HG02840 (cell line): ENCODE measurements around the gene TMEM108.

Source experiments
- ATAC-seq: cut with Tn5 transposase; IDR thresholded peaks from one replicate; pipeline ENCODE4 v1.9.1; 2021; ENCODE audit warnings: mild to moderate bottlenecking, moderate library complexity, moderate number of reproducible peaks; ENCODE audit not compliant: unreplicated experiment, low FRiP score

The TMEM108 gene

GRCh38 chr3:133374708-133375402, 336.7 kb downstream of the TMEM108 start:
- no peak for ATAC-seq

DNA sequence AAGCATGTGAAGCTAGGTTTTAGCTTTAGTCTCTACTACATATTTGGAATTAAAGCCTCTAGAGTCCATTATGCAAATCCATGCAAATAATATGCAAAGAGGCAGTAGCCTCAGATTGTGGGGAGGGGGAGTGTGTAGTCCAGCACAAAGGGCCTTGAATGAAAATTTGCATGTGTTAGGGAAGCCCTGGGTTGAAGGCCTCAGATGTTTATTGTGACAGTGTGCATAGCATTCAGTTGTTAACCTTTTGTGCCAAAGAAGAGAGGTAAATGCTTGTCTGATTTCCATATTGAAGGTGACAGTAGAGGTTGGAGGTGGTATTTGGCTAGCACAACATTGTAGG, 337.2 kb downstream of the TMEM108 start:
- no peak for ATAC-seq

DNA sequence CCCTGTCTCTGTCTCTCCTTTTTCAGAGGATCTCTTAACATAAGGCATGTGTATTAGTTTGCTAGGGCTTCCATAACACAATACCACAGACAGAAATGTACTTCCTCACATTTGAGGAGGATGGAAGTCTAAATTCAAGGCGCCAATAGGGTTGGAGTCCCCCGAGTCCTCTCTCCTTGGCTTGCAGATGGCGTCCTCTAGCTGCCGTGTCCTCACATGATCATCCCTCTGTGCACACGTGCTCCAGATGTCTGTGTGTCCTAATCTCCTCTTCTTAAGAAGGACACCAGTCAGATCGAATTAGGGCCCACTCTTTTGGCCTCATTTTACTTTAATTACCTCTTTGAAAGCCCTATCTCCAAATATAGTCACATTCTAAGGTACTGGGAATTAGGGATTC, 338.6 kb downstream of the TMEM108 start:
- no peak for ATAC-seq

DNA sequence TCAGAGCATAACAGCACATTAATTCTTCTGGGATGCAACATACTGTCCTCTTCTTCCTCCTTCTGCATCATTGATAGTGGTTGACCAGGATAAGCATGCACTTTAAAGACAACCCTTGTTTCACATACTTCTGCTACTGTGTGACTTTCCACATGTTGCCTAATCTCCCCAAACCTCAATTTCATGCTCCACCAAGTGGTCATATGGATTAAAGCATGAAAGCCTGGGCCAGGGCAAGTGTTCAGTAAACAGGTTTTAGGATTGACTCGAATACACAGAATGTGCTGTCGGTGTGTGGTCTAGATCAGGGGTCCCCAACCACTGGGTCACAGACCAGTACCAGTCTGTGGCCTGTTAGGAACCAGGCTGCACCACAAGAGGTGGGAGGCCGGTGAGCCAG, 339.2 kb downstream of the TMEM108 start:
- no peak for ATAC-seq

DNA sequence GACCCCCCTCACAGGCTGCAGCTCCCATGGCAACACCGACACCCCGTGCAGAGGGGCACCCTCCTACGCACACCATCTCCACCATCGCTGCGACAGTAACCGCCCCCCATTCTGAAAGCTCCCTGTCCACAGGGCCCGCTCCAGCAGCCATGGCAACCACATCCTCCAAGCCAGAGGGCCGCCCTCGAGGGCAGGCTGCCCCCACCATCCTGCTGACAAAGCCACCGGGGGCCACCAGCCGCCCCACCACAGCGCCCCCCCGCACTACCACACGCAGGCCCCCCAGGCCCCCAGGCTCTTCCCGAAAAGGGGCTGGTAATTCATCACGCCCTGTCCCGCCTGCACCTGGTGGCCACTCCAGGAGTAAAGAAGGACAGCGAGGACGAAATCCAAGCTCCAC, 341.7 kb downstream of the TMEM108 start:
- no peak for ATAC-seq

GRCh38 chr3:133380481-133381225, 342.5 kb downstream of the TMEM108 start:
- no peak for ATAC-seq

DNA sequence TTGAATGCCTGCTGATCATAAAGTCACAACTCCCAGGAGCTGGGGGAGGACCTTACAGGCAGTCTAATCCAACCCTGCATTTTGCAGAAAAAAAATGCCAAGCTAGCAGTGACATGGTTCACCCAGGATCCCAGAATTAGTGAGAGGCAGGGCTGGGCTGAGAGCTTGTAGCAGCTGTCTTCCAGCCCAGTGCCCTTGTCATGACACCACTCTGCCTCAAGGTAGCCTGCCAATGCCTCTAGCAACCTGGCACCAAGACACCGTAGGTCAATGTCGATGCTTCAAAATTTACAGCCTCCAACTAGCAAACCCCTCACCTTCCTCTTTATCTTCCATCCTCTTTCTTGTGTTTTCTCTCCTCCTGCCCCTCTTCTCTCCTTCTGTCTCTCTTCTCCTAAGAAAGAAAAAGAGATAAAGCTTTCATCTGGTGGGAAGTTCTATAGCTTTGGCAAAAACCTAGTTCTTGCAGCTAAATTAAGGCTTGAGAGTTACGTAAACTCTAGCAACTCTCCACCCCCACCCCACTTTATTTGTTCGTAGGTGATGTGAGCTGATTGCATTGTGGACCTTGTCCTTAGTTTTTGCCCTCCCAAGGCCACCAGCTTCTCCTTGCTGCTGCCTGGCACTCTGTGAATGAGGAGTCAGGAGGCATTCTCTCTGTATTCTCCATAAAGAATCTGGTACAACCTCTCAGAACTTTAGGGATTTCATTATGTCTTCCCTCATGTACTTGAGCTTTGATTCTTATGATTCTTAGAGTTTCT, 343.3 kb downstream of the TMEM108 start:
- no peak for ATAC-seq

DNA sequence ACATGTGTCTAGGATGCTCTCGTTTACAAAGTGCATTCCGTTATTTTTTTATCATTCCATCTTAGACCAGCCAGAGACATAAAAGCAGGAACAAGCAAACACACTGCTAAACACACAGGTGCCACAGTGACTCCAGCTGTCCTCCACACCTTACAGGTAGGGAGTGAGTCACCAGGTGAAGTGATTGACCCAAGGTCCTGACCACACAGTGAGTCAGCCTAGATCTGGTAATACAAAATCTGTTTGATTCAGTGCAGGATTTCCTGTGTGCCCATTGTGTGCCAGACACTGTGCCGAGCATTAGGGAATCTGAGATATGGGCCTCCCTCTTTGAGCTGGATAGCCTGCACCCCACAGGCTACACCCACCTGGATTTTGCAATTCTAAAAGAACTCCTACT, 345.0 kb downstream of the TMEM108 start:
- no peak for ATAC-seq

DNA sequence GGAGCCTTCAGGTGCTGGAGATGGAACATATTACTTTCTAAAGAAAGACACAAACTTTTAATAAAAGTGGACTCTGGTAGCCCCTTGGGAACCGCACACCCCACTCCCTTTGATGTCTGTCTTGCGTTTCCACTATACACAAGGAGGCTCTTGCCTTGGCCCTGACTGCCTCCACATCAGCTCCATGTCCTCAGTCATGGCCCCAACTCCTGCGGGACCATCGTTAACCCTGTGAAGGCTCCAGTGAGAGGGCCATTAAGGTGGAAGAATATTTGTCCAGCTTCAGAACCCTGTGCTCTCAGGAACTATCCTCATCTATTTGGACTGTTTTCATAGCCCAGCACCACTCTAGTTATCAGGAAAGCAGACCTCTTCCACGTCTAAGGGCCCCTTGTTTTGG, 345.6 kb downstream of the TMEM108 start:
- ATAC-seq = no peak

DNA sequence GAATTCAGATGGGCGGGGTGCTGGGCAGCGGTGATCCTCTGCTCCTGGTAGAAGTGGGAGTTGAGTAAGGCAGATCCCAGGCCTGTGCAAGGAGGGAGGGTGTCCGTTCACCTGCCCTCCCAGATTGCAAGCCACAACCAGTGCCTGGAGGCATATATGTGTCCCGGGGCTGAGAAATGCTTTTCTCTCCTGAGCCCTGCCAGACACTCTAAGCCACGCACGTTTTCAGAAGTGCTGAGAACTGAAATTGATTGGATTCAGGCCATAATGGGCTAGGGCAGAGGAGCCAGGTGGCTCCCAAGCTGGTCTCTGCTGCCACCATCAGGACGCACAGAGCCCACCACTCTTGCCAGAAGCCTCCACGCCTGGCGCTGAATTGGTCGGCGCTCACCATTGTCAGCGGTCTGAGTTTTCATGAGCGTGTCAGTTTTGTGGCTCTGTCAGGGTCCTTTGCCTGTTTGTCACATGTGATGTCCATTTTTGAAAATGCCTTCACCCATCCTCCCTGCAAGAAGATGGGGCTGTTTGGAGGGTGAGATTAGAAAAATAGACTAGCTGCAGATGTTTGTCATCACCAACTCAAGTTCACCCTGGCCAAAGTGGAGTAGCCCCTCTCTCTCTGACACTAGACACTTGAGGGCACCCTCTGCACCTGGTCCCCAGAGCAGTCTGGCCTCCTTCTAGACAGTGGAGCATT, 346.3 kb downstream of the TMEM108 start:
- ATAC-seq = no peak

DNA sequence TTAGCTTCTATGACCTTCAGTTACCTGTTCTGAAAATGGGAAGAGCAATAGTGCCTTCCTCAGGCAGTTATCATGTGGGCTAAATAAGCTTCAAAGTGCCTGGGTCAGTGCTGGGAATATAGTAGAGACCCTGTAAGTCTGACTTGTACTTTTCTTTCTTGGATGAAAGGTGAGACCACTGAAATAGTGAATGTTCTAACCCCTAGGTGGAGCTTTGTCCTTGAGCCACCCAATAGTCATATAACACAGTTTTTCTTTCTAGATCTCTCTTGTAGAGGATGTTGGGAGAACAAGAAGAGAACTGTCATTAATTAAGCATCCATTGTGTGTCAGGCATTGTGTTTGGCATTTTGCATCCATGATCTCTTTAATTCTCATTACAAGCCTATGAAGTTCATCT, 348.7 kb downstream of the TMEM108 start:
- ATAC-seq = no peak

DNA sequence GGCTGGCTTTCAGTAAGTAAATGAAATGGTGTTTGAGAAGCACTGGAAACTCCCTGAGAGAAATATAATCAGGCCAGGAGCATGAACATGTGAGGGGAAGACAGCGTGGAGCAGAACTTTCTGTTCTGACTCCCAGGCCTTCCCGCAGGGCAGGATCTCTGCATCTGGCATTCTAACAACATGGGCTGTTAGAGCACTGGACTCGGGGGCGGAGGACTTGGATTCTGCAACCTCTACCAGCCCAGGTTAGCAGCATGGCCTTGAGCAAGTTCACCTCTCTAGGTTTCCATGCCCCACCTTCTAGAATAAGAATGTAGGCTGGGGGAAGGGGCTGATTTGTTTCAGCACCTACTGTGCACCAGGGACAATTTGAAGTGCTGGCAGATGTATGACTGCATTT, 349.1 kb downstream of the TMEM108 start:
- ATAC-seq = no peak

DNA sequence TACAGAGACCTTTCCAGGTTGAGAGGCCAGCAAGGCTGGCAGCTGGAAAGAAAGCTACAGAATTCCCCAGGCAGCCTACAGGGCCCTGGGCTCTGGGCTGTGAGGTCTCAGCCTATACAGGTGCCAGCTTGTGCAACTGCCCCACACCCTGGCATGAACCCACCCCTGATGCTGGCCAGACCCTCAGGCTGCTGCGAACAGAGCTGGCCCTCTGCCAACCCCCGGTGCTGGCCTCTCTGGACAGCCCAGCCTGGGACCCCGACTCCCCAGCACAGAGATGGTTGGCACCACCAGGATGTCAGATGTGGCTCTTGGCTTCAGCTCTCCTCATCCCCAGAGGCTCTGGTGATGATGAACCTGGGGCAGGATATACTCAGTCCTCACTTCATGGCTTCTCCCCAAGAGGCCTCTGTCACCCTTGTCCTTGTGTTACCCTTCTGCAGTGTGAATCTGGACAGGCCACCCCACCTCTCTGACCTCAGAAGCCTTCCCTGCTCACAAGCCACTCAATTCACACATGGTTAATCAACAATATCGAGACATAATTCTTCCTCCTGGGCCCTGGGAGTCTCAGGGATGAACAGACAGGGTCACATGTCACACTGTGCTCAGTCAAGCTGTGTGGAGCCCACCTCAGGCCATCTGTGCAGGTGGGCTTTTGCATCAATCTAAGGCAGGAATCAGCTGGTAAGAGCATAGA, 350.7 kb downstream of the TMEM108 start:
- ATAC-seq = no peak

- no peak for ATAC-seq
Measured at GRCh38 chr3:133390715-133391114, 352.5 kb downstream of the TMEM108 start.

DNA sequence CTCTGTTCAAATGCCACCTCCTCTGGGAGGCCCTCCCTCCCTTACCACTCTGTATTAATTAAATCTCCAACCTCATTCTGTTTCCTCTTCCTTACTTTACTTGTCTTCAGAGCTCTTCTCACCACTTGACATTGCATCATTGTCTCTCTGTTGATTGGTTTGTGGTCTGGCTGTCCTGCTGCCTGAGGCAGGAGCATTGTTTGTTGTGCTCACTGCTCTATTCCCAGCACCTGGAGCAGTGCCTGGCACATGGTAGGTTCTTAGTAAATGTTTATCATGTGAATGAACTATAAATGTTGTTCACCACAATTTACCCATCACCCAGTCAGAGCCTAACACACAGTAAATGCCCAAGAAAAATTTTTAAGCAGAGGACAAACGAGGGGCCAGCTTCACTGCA, 355.0 kb downstream of the TMEM108 start:
- ATAC-seq = no peak

DNA sequence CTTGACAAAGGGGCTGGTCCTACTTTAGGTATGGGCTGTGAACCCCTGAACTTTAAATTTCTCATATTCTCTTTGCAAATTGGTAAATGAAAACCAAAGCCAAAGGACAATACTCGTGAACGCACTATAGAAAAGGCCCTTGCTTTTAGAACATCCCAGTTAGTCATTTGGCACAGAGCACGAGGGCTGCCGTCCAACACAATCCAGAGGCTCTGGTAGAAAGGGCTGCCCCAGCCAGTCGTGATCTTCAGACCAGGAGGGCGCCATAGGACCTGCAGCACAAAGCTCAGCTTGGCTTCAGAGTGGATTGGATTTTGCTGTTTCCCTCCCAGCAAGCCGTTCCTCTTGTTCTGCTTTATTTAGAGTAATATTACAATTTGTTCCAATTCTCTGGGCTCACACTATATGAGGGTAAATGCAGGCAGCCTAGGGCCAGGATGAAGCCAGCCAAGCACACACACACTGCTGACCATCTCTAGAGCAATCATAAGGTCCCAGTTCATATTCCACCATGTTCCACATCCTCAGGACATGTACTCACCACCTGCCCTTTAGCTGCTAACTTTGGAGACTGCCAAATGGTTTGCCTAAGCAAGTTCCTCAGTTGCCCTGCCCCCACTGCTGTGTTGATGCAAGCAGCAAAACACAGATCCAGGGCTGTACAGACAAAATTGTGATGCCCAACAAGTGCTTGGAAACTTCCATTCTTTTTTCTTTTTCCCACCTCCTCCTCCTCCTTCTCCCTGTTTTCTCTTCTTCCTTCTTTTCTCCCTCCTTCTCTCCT, 355.7 kb downstream of the TMEM108 start:
- ATAC-seq = no peak

GRCh38 chr3:133394561-133395311, 356.5 kb downstream of the TMEM108 start:
- ATAC-seq = no peak

- no peak for ATAC-seq
Measured at GRCh38 chr3:133396906-133397305, 358.7 kb downstream of the TMEM108 start.

- ATAC-seq = no peak
Measured at GRCh38 chr3:133400006-133400515, 361.9 kb downstream of the TMEM108 start, which contains the start of gene BFSP2. Gene BFSP2 (plus strand): TSS chr3:133400056. CDS start chr3:133400084, 28 bp downstream.
